CD14-positive monocyte (primary cell): ENCODE results near the gene FAM177B. TPM values are rescaled to one million over a fixed set of nuclear protein-coding genes. Genes with fewer than 3 reads are reported as not detected.

Source experiments
- DNase-seq, 3 donors: peaks; one replicate each; pipeline ENCODE4 v3.0.0-alpha.2; 2011 to 2022
- H2AFZ ChIP-seq: 2 replicates; pipeline ENCODE4 v1.6.0; 2012; ENCODE audit warnings: mild to moderate bottlenecking, low read depth, low read length, inconsistent platforms; ENCODE audit not compliant: insufficient read depth, poor library complexity, severe bottlenecking
- H3K27ac ChIP-seq, 2 donors: 1 replicate in 1 of 2; 2 replicates in 1 of 2; pipeline ENCODE4 v1.5.1; 2012 to 2013; ENCODE audit warnings: low read length in 2 of 2, control low read depth in 1 of 2, inconsistent platforms in 1 of 2, low read depth in 1 of 2, mild to moderate bottlenecking in 1 of 2
- H3K27me3 ChIP-seq, 2 donors: one replicate each; pipeline versions ENCODE4 v1.6.0 to v1.6.1; 2011 to 2013; ENCODE audit warnings: low read length in 2 of 2; ENCODE audit not compliant: control insufficient read depth in 2 of 2, insufficient read depth in 2 of 2
- H3K36me3 ChIP-seq, 2 donors: replicated peaks in 1 of 2; 1 replicate in 1 of 2; 2 replicates in 1 of 2; pipeline versions ENCODE4 v1.5.1 to v1.6.1; 2012 to 2013; ENCODE audit warnings: low read length in 2 of 2, control low read depth in 1 of 2, inconsistent platforms in 1 of 2, mild to moderate bottlenecking in 1 of 2; ENCODE audit not compliant: insufficient read depth in 2 of 2, control insufficient read depth in 1 of 2
- H3K4me1 ChIP-seq, 2 donors: 1 replicate in 1 of 2; 2 replicates in 1 of 2; pipeline versions ENCODE4 v1.5.1 to v1.6.1; 2012 to 2013; ENCODE audit warnings: low read length in 2 of 2, control low read depth in 1 of 2, inconsistent platforms in 1 of 2, mild to moderate bottlenecking in 1 of 2, moderate library complexity in 1 of 2; ENCODE audit not compliant: insufficient read depth in 2 of 2, control insufficient read depth in 1 of 2
- H3K4me2 ChIP-seq: replicated peaks from 2 replicates; pipeline ENCODE3; 2012; ENCODE audit warnings: low read length, moderate library complexity, mild to moderate bottlenecking; ENCODE audit not compliant: poor library complexity, severe bottlenecking; ENCODE audit errors: extremely low read depth
- H3K4me3 ChIP-seq, 3 experiments: fragments of 200-600 bp in 1 of 3; sonication (generic) in 1 of 3; replicated peaks in 1 of 3; 1 replicate in 2 of 3; 2 replicates in 1 of 3; pipeline ENCODE4 v1.5.1; 2011 to 2013; ENCODE audit warnings: low read length in 3 of 3, mild to moderate bottlenecking in 3 of 3, control low read depth in 2 of 3, low read depth in 2 of 3, inconsistent platforms in 1 of 3, moderate library complexity in 1 of 3
- H3K79me2 ChIP-seq: 2 replicates; pipeline ENCODE4 v1.6.0; 2012; ENCODE audit warnings: mild to moderate bottlenecking, control low read depth, inconsistent platforms, low read length, moderate library complexity; ENCODE audit not compliant: insufficient read depth
- H3K9ac ChIP-seq: 2 replicates; pipeline ENCODE4 v1.6.0; 2017; ENCODE audit warnings: low read length, mild to moderate bottlenecking; ENCODE audit not compliant: insufficient read depth, poor library complexity, severe bottlenecking
- H3K9me3 ChIP-seq, 2 donors: replicated peaks in 1 of 2; 1 replicate in 1 of 2; 2 replicates in 1 of 2; pipeline versions ENCODE4 v1.5.1 to v1.6.1; 2012 to 2013; ENCODE audit warnings: low read length in 2 of 2, control low read depth in 1 of 2; ENCODE audit not compliant: control insufficient read depth in 1 of 2, insufficient read depth in 1 of 2
- H4K20me1 ChIP-seq: 2 replicates; pipeline ENCODE4 v1.6.0; 2012; ENCODE audit warnings: mild to moderate bottlenecking, low read length, control low read depth, moderate library complexity; ENCODE audit not compliant: insufficient read depth
- H3K27ac Mint-ChIP-seq, 7 donors: one replicate each; pipeline ENCODE4 v1.8.0; 2020; ENCODE audit warnings: mild to moderate bottlenecking in 7 of 7, mixed read lengths in 7 of 7, moderate library complexity in 6 of 7, inconsistent platforms in 2 of 7
- H3K27me3 Mint-ChIP-seq, 3 donors: one replicate each; pipeline ENCODE4 v1.8.0; 2021 to 2022; ENCODE audit warnings: low read depth in 3 of 3, mild to moderate bottlenecking in 3 of 3, mixed read lengths in 3 of 3, moderate library complexity in 3 of 3, inconsistent platforms in 1 of 3
- H3K36me3 Mint-ChIP-seq, 2 donors: one replicate each; pipeline ENCODE4 v1.8.0; 2020; ENCODE audit warnings: mixed read lengths in 2 of 2, inconsistent platforms in 1 of 2, mild to moderate bottlenecking in 1 of 2
- H3K4me1 Mint-ChIP-seq: one replicate; pipeline ENCODE4 v1.8.0; 2020; ENCODE audit warnings: mild to moderate bottlenecking, mixed read lengths
- H3K4me3 Mint-ChIP-seq, 2 donors: one replicate each; pipeline ENCODE4 v1.8.0; 2020; ENCODE audit warnings: mild to moderate bottlenecking in 2 of 2, mixed read lengths in 2 of 2, moderate library complexity in 1 of 2
- H3K9me3 Mint-ChIP-seq, 7 donors: one replicate each; pipeline ENCODE4 v1.8.0; 2020 to 2022; ENCODE audit warnings: mixed read lengths in 7 of 7, mild to moderate bottlenecking in 6 of 7, moderate library complexity in 6 of 7, inconsistent platforms in 2 of 7
- WGBS: methylation state at CpG from one replicate; pipeline ENCODE4 v1.1.5; 2013; ENCODE audit warnings: missing lambda C conversion rate; ENCODE audit not compliant: insufficient coverage; 5-methylcytosine and 5-hydroxymethylcytosine counted together
- intact Hi-C, 2 donors: fragments of 100-400 bp; cut with micrococcal nuclease; formaldehyde crosslinking; loops; one replicate each; pipeline versions ENCODE4 v1.15.0 to v1.15.1; 2023
- polyA plus RNA-seq, 3 donors: library from polyadenylated mRNA; depleted of rRNA in 1 of 3; unstranded in 2 of 3; stranded (reverse) in 1 of 3; fragments of 300-500 nt in 2 of 3; fragments of >200 nt in 1 of 3; fragmentation: Illumina TruSeq in 2 of 3; gene quantifications; 1 replicate in 2 of 3; 2 replicates in 1 of 3; pipeline ENCODE4 v1.2.3, GENCODE V29; 2012 to 2021
- TF ChIP-seq, protein P1 (sequence below): fragments of 200-600 bp; IDR thresholded peaks from one replicate; pipeline ENCODE4 v1.8.0; 2022; ENCODE audit warnings: antibody characterized with exemption, mild to moderate bottlenecking

FAM177B gene
- polyA plus RNA-seq, 3 donors = not detected

GRCh38 chr1:222783051-222783450 lies 46.0 kb downstream of the FAM177B start:
- H3K9me3 Mint-ChIP-seq = peaks cover 0 to 12% (median 4%) of the 10 kb centered on the region in 7 donors
- Histone ChIP-seq H3K27me3 (no peaks in the 10 kb centered on the region), H3K9ac (no peak overlapping the region), H3K36me3 (no peaks in the 10 kb centered on the region), H3K4me3 (no peak overlapping the region), H3K4me2 (no peak overlapping the region), H3K9me3 (no peaks in the 10 kb centered on the region), H3K79me2 (no peaks in the 10 kb centered on the region), H3K4me1 (no peaks in the 10 kb centered on the region), H4K20me1 (no peaks in the 10 kb centered on the region), H3K27ac (no peak overlapping the region), H2AFZ (no peak overlapping the region)
- H3K27ac Mint-ChIP-seq = no peak overlapping the region
- peaks cover 2 to 7% (median 5%) of the 10 kb centered on the region in 3 donors for H3K27me3 Mint-ChIP-seq
- H3K36me3 Mint-ChIP-seq = no peaks in the 10 kb centered on the region
- TF ChIP-seq, protein P1, sequence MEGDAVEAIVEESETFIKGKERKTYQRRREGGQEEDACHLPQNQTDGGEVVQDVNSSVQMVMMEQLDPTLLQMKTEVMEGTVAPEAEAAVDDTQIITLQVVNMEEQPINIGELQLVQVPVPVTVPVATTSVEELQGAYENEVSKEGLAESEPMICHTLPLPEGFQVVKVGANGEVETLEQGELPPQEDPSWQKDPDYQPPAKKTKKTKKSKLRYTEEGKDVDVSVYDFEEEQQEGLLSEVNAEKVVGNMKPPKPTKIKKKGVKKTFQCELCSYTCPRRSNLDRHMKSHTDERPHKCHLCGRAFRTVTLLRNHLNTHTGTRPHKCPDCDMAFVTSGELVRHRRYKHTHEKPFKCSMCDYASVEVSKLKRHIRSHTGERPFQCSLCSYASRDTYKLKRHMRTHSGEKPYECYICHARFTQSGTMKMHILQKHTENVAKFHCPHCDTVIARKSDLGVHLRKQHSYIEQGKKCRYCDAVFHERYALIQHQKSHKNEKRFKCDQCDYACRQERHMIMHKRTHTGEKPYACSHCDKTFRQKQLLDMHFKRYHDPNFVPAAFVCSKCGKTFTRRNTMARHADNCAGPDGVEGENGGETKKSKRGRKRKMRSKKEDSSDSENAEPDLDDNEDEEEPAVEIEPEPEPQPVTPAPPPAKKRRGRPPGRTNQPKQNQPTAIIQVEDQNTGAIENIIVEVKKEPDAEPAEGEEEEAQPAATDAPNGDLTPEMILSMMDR = no peak
- H3K4me3 Mint-ChIP-seq = no peak overlapping the region
- DNase-seq = no peak
- H3K4me1 Mint-ChIP-seq = peaks cover 13% of the 10 kb centered on the region
- intact Hi-C loops = no loop called here

- H3K4me3 ChIP-seq = no peak overlapping the region
- no peak overlapping the region for H2AFZ ChIP-seq
- H3K4me3 Mint-ChIP-seq = no peak overlapping the region
- H3K27ac Mint-ChIP-seq = no peak overlapping the region
- no peak overlapping the region for H3K9ac ChIP-seq
- TF ChIP-seq, protein P1 = no peak
- peaks cover 13% of the 10 kb centered on the region for H3K4me1 Mint-ChIP-seq
- H3K9me3 Mint-ChIP-seq = peaks cover 0 to 12% (median 4%) of the 10 kb centered on the region in 7 donors
- intact Hi-C loops = no loop called here
- H3K79me2 ChIP-seq = no peaks in the 10 kb centered on the region
- H4K20me1 ChIP-seq = no peaks in the 10 kb centered on the region
- no peaks in the 10 kb centered on the region for H3K9me3 ChIP-seq
- no peak overlapping the region for H3K27ac ChIP-seq
- no peaks in the 10 kb centered on the region for H3K27me3 ChIP-seq
- no peak overlapping the region for H3K4me2 ChIP-seq
- DNase-seq = no peak
- H3K36me3 Mint-ChIP-seq = no peaks in the 10 kb centered on the region
- H3K4me1 ChIP-seq = no peaks in the 10 kb centered on the region
- WGBS = 89% methylated on average over 1 of the region's 3 CpGs
- H3K27me3 Mint-ChIP-seq = peaks cover 2 to 7% (median 5%) of the 10 kb centered on the region in 3 donors
- no peaks in the 10 kb centered on the region for H3K36me3 ChIP-seq
Observed at GRCh38 chr1:222784371-222784770, 47.4 kb downstream of the FAM177B start.
